Suprapubic skin (tissue), 4 donors: Measurements from ENCODE around the gene TMEM205. TPM values are rescaled to one million over a fixed set of nuclear protein-coding genes. Genes with fewer than 3 reads are reported as not detected.

Experiments
- DNase-seq, 2 donors: peaks; one replicate each; pipeline ENCODE4 v3.0.0-alpha.2; 2019; ENCODE audit warnings: low spot score in 2 of 2
- H3K27ac ChIP-seq: fragments of 200-600 bp; sonication (generic); one replicate; pipeline ENCODE4 v1.5.1; 2019
- H3K27me3 ChIP-seq: fragments of 200-600 bp; sonication (generic); one replicate; pipeline ENCODE4 v1.5.1; 2019
- H3K36me3 ChIP-seq: fragments of 200-600 bp; sonication (generic); one replicate; pipeline ENCODE4 v1.5.1; 2019
- H3K4me1 ChIP-seq: fragments of 200-600 bp; sonication (generic); one replicate; pipeline ENCODE4 v1.5.1; 2019
- H3K4me3 ChIP-seq: fragments of 200-600 bp; sonication (generic); one replicate; pipeline ENCODE4 v1.5.1; 2019; ENCODE audit warnings: mild to moderate bottlenecking
- H3K9me3 ChIP-seq: fragments of 200-600 bp; sonication (generic); one replicate; pipeline ENCODE4 v1.5.1; 2019
- EP300 ChIP-seq: sonication (generic); formaldehyde crosslinking; IDR thresholded peaks from one replicate; pipeline ENCODE4 v1.6.1; 2017; ENCODE audit warnings: antibody characterized with exemption
- POLR2A ChIP-seq, 2 donors: fragments of 450-650 bp; IDR thresholded peaks; one replicate each; pipeline ENCODE4 v1.6.1; 2017; ENCODE audit warnings: antibody characterized with exemption in 2 of 2, mild to moderate bottlenecking in 2 of 2, moderate library complexity in 2 of 2
- POLR2AphosphoS5 ChIP-seq, 3 donors: sonication (generic); formaldehyde crosslinking; IDR thresholded peaks; one replicate each; pipeline ENCODE4 v1.6.1; 2017; ENCODE audit warnings: antibody characterized with exemption in 3 of 3
- WGBS: methylation state at CpG from one replicate; pipeline ENCODE4 v1.1.5; 2018; 5-methylcytosine and 5-hydroxymethylcytosine counted together
- total RNA-seq, 4 donors: library from RNA; depleted of rRNA; stranded (reverse); fragments of >200 nt; gene quantifications; one replicate each; pipeline ENCODE4 v1.1.0, GENCODE V29; 2016
- TF ChIP-seq, protein P1 (sequence below), 2 donors: fragments of 200-600 bp in 1 of 2; fragments of 450-650 bp in 1 of 2; sonication (generic) in 1 of 2; IDR thresholded peaks; one replicate each; pipeline ENCODE4 v1.5.1; 2016 to 2019; ENCODE audit warnings: antibody characterized with exemption in 2 of 2, mild to moderate bottlenecking in 1 of 2, moderate library complexity in 1 of 2

Gene TMEM205
- total RNA-seq, 4 donors from 2014 or later, result 202 to 245 (median 207) TPM

DNA sequence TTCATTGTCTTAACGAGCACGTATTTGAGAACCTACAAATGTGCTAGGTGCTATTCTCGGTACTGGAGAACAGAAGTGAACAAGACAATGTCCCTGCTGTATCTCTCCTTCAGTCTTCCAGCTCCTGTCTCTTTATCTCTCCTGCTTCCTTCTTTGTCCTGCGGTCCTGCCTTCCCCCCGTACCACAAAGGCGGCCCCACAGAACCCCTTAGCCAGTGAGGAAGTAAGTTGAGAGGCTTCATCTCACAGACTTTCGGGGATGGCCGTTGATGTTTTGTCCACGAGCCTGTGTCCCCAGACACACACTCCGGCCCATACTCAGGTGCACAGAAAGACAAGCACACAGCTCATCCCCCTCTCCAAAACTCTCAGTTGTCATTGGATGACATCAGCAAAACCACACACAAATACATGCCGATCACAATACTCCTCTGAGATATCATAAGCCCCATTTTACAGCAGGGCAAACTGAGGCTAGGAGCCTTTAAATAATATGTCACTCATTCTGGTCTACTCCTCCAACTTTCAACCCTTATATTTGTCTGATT, 27.9 kb upstream of the TMEM205 start:
- no peak for DNase-seq
- H3K4me3 ChIP-seq, result peak overlapping the region; percentile 66

DNA sequence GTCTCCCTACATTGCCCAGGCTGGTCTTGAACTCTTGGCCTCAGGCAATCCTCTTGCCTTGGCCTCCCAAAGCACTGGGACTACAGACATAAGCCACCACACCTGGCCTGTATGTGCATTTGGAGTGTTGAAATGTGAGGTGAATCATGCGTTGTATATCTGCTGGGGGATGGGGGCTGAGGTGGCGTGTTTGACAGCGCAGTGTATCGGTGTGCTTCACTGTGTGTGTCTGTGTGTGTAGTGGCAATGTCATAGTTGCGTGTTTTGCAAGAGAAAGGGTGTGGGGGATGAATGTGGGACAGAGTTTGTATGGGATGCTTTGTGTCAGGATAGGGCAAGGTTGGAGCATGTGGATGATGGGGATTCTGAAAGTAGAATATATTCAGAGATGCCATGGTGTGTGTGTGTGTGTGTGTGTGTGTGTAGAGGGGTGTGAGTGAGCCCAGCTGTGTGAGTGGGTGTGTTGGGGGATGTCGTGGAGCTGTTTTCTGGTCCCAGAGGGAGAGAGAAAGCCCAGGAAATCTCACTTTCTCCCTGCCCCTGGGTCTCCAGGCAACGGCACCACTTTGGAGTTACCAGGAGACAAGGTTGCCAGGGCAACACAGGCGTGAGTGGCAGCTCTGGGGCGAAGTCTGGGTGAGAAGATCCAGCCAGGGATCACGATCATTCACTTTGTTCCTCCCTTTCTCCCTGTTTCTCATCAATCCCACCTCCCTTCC, 27.3 kb upstream of the TMEM205 start:
- no peak for DNase-seq
- Histone ChIP-seq H3K36me3 (no peaks in the 10 kb centered on the region), H3K27ac (no peak overlapping the region), H3K4me1 (peaks cover 38% of the 10 kb centered on the region), H3K27me3 (no peaks in the 10 kb centered on the region), H3K9me3 (no peaks in the 10 kb centered on the region), H3K4me3 (no peak overlapping the region)
- TF ChIP-seq EP300, result no peak
- no peak for TF ChIP-seq POLR2AphosphoS5 (IDR thresholded peaks at IDR 0.05)
- TF ChIP-seq POLR2A (IDR thresholded peaks at IDR 0.05), result no peak
- TF ChIP-seq, protein P1, sequence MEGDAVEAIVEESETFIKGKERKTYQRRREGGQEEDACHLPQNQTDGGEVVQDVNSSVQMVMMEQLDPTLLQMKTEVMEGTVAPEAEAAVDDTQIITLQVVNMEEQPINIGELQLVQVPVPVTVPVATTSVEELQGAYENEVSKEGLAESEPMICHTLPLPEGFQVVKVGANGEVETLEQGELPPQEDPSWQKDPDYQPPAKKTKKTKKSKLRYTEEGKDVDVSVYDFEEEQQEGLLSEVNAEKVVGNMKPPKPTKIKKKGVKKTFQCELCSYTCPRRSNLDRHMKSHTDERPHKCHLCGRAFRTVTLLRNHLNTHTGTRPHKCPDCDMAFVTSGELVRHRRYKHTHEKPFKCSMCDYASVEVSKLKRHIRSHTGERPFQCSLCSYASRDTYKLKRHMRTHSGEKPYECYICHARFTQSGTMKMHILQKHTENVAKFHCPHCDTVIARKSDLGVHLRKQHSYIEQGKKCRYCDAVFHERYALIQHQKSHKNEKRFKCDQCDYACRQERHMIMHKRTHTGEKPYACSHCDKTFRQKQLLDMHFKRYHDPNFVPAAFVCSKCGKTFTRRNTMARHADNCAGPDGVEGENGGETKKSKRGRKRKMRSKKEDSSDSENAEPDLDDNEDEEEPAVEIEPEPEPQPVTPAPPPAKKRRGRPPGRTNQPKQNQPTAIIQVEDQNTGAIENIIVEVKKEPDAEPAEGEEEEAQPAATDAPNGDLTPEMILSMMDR (IDR thresholded peaks at IDR 0.05), result no peak
- WGBS, result 53% methylated on average over 10 of the region's 10 CpGs

More for the DNA sequence above, 27.9 kb upstream of the TMEM205 start:
- no peaks in the 10 kb centered on the region for H3K36me3 ChIP-seq
- TF ChIP-seq POLR2A (IDR thresholded peaks at IDR 0.05) (no peak), POLR2AphosphoS5 (IDR thresholded peaks at IDR 0.05) (no peak), EP300 (no peak)
- TF ChIP-seq, protein P1 (IDR thresholded peaks at IDR 0.05), result no peak
- H3K27me3 ChIP-seq, result no peaks in the 10 kb centered on the region
- peak overlapping the region; percentile 97 for H3K27ac ChIP-seq
- WGBS, result 59% methylated on average over 11 of the region's 11 CpGs
- no peaks in the 10 kb centered on the region for H3K9me3 ChIP-seq
- peaks cover 41% of the 10 kb centered on the region for H3K4me1 ChIP-seq

DNA sequence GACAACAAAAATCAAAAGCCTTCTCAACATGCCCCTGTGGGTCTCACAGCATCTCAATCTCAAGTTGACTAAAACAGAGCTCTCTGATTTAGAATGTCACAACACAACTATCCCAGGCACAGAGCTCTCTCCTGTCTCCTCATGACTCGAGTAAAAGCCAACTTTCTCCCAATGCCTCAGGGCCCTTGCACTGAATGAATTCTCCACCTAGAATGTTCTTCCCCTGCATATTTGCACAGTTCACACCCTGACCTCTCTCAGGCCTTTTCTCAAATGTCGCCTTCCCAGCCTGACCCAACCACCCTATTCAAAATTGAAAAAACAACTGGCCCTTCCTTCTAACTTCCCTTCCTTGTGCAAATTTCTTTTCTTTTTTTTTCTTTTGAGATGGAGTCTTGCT, 24.7 kb upstream of the TMEM205 start:
- whole genome bisulfite sequencing, result 84% methylated on average over 2 of the region's 2 CpGs
- H3K27ac ChIP-seq, result no peak overlapping the region
- peaks cover 9% of the 10 kb centered on the region for H3K36me3 ChIP-seq
- H3K4me1 ChIP-seq, result peaks cover 14% of the 10 kb centered on the region
- TF ChIP-seq POLR2AphosphoS5 (IDR thresholded peaks at IDR 0.05) (no peak), POLR2A (IDR thresholded peaks at IDR 0.05) (no peak), EP300 (no peak)
- TF ChIP-seq, protein P1 (IDR thresholded peaks at IDR 0.05), result no peak
- no peaks in the 10 kb centered on the region for H3K27me3 ChIP-seq
- H3K4me3 ChIP-seq, result no peak overlapping the region
- DNase-seq, result no peak
- no peaks in the 10 kb centered on the region for H3K9me3 ChIP-seq

DNA sequence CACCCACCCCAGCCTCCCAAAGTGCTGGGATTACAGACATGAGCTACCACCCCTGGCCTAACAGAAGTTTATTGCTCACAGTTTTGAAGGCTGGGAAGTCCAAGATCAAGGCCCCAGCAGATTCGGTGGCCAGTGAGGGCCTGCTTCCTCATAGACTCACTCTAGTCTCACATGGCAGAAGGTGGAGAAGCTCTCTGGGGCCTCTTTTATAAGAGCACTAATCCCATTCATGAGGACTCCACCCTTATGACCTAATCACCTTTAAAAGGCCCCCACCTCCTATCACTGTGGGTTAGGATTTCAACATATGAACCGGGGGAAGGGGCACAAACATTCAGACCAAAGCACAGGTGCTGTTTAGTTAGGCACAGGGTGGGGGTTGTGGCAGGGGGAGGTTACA, 21.5 kb upstream of the TMEM205 start:
- 94% methylated on average over 1 of the region's 2 CpGs for WGBS
- peaks cover 38% of the 10 kb centered on the region for H3K36me3 ChIP-seq

DNA sequence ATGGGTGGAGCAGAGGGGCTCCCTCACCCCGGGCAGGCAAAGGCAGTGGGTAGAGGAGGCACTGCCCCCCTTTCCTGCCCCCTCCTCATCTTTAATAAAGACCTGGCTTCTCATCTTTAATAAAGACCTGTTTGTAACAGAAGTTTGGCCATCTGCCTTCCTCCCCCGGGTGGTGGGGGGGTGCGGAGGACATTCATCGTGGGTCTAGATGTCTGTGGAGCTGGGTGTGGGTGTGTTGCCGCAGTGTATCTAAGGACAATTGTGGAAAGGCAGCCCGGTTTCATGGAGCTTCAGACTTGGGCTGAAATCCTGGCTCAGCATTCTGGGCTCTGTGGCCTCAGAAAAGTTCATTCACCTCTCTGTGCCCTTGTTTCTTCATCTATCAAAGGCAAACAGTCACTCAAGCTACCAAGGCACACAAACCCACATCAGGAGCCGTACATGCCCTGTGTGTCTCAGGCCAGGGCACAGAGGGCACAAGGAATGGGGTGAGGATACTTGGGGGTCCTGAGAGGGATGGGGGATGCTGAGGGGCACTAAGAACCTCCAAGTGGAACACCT, 19.6 kb upstream of the TMEM205 start:
- 66% methylated on average over 7 of the region's 7 CpGs for WGBS
- TF ChIP-seq POLR2A (IDR thresholded peaks at IDR 0.05) (no peak), EP300 (no peak)
- TF ChIP-seq, protein P1 (IDR thresholded peaks at IDR 0.05), result no peak
- H3K9me3 ChIP-seq, result no peaks in the 10 kb centered on the region
- no peak overlapping the region for H3K27ac ChIP-seq
- H3K36me3 ChIP-seq, result peaks cover 45% of the 10 kb centered on the region
- H3K4me3 ChIP-seq, result no peak overlapping the region
- H3K27me3 ChIP-seq, result no peaks in the 10 kb centered on the region
- no peak for DNase-seq
- peaks cover 4% of the 10 kb centered on the region for H3K4me1 ChIP-seq

More for the DNA sequence above, 21.5 kb upstream of the TMEM205 start:
- no peak for TF ChIP-seq POLR2A (IDR thresholded peaks at IDR 0.05)
- TF ChIP-seq POLR2AphosphoS5 (IDR thresholded peaks at IDR 0.05), result no peak
- TF ChIP-seq, protein P1 (IDR thresholded peaks at IDR 0.05), result no peak
- no peak for TF ChIP-seq EP300
- DNase-seq, result no peak
- Histone ChIP-seq H3K27ac (no peak overlapping the region), H3K27me3 (no peaks in the 10 kb centered on the region), H3K9me3 (no peaks in the 10 kb centered on the region), H3K4me3 (no peak overlapping the region), H3K4me1 (no peaks in the 10 kb centered on the region)
